Measurements from ENCODE around the gene OOSP4B.
"Not testable (repeated sequence)": the region's sequence is repeated elsewhere in the genome, so short reads cannot be mapped to it uniquely, and the experiment has no call there.

OOSP4B gene

GRCh38 chr11:60018058-60018457 lies 1.1 kb downstream of the OOSP4B start:
- no peak overlapping the region for H3K4me3 ChIP-seq (ENCODE audit: low read depth, low read length)
- in situ Hi-C loops (cut with HindIII; ENCODE audit: low sequenced_read_pairs) = no loop called here
- DNase-seq (ENCODE audit: low read depth) = no peak
- TF ChIP-seq CTCF (IDR thresholded peaks at IDR 0.05; ENCODE audit: low read depth, low read length, missing control alignments) = no peak

- in situ Hi-C loops (cut with HindIII; ENCODE audit: low sequenced_read_pairs); H3K4me3 ChIP-seq (ENCODE audit: low read depth, low read length); DNase-seq (ENCODE audit: low read depth): not testable (repeated sequence)
Observed at GRCh38 chr11:60020376-60020775, 3.4 kb downstream of the OOSP4B start.

- TF ChIP-seq CTCF (IDR thresholded peaks at IDR 0.05; ENCODE audit: low read depth, low read length, missing control alignments) = no peak
- in situ Hi-C loops (cut with HindIII; ENCODE audit: low sequenced_read_pairs) = no loop called here
- no peak for DNase-seq (ENCODE audit: low read depth)
- H3K4me3 ChIP-seq (ENCODE audit: low read depth, low read length) = no peak overlapping the region
Observed at GRCh38 chr11:60029015-60029632, 12.1 kb downstream of the OOSP4B start.

- in situ Hi-C loops (cut with HindIII; ENCODE audit: low sequenced_read_pairs) = no loop called here
- no peak within 1 kb of the TSS for H3K4me3 ChIP-seq (ENCODE audit: low read depth, low read length)
- no peak for TF ChIP-seq CTCF (IDR thresholded peaks at IDR 0.05; ENCODE audit: low read depth, low read length, missing control alignments)
- DNase-seq (ENCODE audit: low read depth) = no peak
Observed at GRCh38 chr11:60040109-60040508, 23.1 kb downstream of the OOSP4B start, which contains the start of gene OOSP2. Gene OOSP2, plus strand, starts transcription at chr11:60040409. Its CDS starts 51 bp downstream, at chr11:60040460.

GRCh38 chr11:60050422-60050821 lies 33.4 kb downstream of the OOSP4B start:
- DNase-seq (ENCODE audit: low read depth); H3K4me3 ChIP-seq (ENCODE audit: low read depth, low read length); in situ Hi-C loops (cut with HindIII; ENCODE audit: low sequenced_read_pairs): not testable (repeated sequence)

GRCh38 chr11:60050839-60051238 lies 33.9 kb downstream of the OOSP4B start:
- in situ Hi-C loops (cut with HindIII; ENCODE audit: low sequenced_read_pairs) = not testable (repeated sequence)

GRCh38 chr11:60056349-60056969 lies 39.5 kb downstream of the OOSP4B start, which contains the start of gene MS4A3:
Gene MS4A3, plus strand, starts transcription at chr11:60056665. Its CDS starts 4,496 bp downstream, at chr11:60061161.
- no peak for DNase-seq (ENCODE audit: low read depth)
- H3K4me3 ChIP-seq (ENCODE audit: low read depth, low read length) = no peak within 1 kb of the TSS
- no peak for TF ChIP-seq CTCF (IDR thresholded peaks at IDR 0.05; ENCODE audit: low read depth, low read length, missing control alignments)
- in situ Hi-C loops (cut with HindIII; ENCODE audit: low sequenced_read_pairs) = no loop called here

More at GRCh38 chr11:60050839-60051238, 33.9 kb downstream of the OOSP4B start:
- not testable (repeated sequence) for H3K4me3 ChIP-seq (ENCODE audit: low read depth, low read length); DNase-seq (ENCODE audit: low read depth)

GRCh38 chr11:60059052-60059451 lies 42.1 kb downstream of the OOSP4B start:
- no peak for DNase-seq (ENCODE audit: low read depth)
- no peak overlapping the region for H3K4me3 ChIP-seq (ENCODE audit: low read depth, low read length)
- no peak for TF ChIP-seq CTCF (IDR thresholded peaks at IDR 0.05; ENCODE audit: low read depth, low read length, missing control alignments)
- in situ Hi-C loops (cut with HindIII; ENCODE audit: low sequenced_read_pairs) = no loop called here

Measured in astrocyte of the cerebellum (primary cell).